ENCODE results near the gene GPC6.

GPC6 gene

DNA sequence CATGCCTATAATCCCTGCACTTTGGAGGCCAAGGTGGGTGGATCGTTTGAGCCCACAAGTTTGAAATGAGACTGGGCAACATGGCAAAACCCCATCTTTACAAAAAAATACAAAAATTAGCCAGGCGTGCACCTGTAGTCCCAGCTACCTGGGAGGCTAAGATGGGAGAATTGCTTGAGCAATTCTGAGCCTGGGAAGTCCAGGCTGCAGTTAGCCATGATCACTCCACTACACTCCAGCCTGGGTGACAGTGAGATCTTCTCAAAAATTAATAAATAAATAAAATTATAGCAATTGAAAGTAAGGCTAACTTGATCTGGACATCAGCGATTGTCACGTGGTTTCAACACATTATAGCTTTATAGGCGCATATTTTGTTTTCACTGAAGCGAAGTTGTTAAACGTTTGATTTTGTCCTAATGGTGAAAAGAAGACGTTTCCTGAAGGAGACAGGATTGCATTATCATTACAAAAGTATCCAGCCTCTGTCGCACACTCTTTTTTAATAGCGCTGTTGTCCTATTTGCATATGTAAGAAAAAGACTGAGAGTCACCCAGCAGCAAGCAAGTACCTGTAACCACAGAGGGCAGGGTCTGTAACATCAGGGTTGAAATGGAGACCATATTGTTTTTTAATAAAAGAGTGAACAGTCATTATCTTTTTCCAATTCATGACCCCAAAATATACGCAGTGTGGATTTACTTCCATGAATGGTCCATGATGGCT lies 917.2 kb downstream of the GPC6 start:
- DNase-seq, result no peak

DNA sequence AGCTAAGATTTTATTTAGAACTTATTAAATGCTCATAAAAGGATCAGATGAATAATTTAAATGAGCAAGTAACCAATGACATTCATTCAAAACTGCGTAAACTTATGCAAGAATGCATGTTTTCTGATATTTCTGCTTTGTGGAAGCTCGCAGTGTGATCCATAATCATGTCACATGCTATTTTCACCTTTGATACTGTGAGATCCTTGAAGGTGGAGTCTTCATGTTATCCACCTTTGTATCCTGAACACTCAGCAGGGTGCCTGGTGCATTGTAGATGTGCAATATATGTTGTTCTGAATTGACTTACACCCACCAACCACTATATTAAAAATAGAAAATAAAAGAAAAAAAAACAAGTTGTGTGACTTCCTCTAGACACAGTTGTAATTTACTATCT lies 919.4 kb downstream of the GPC6 start:
- DNase-seq, result no peak

DNA sequence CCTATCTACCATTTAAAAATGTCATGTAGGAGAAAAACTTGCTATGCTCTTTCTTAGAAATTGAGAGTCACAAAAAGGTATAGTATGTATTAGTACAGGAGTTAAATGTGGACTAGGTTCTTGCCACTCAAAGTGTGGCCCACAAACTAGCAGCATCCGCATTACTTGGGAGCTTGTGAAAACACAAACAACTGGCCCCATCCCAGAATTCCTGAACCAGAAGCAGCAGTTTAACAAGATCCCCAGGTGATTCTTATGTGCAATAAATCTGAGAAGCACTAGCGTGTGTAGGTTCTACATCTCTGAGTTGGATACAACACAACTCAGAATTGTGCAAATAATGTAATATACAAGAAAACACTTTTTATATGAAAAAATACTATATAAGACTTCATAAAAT lies 927.0 kb downstream of the GPC6 start:
- no peak for DNase-seq

- DNase-seq, result no peak
Observed at GRCh38 chr13:94154367-94154766, 927.8 kb downstream of the GPC6 start.

DNA sequence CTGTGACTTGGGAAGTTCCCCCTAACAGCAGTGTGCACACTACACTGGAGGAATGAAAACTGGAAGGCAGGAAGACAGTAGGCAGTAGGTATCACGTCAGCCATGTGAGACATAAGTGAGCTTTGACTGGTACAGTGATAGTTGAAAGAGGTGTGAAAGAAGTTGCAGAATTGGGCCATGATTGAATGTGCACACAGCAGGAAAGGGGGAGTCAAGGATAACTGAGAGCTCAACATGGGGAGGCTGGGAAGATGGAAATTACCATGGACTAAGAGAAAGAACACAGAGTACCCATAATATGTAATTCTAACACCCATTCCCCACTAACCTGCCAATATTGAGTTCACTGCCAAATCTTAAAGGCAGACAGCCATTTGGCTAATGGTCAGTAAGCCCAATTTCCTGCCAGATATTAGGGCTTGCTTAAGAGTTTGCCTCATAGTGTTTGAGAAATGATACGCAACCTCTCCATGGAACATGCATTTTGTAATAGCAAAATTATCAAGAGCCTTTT lies 931.2 kb downstream of the GPC6 start:
- DNase-seq, result no peak

GRCh38 chr13:94160875-94161274 lies 934.3 kb downstream of the GPC6 start:
- no peak for DNase-seq

DNA sequence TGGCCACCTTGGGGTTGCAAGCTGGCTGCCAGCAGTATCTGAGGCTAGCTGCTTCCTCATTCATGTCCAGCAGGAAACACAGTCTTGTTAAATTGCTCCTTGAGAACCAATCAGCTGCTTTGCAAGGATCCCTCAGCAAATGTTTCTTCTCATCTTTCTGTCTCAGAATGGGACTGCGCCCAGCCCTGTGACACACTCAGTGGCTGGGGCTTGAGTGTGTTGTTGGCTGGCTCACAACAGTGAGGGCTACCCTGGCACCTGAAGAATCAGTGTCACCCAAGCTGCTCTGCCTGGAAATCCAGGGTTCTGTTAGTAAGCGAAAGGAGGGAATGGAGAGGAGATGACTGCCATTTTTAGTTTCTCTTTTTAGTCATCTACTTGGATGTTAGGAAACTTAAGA lies 935.7 kb downstream of the GPC6 start:
- no peak for DNase-seq

- no peak for DNase-seq
Observed at GRCh38 chr13:94163535-94163934, 936.9 kb downstream of the GPC6 start.

DNA sequence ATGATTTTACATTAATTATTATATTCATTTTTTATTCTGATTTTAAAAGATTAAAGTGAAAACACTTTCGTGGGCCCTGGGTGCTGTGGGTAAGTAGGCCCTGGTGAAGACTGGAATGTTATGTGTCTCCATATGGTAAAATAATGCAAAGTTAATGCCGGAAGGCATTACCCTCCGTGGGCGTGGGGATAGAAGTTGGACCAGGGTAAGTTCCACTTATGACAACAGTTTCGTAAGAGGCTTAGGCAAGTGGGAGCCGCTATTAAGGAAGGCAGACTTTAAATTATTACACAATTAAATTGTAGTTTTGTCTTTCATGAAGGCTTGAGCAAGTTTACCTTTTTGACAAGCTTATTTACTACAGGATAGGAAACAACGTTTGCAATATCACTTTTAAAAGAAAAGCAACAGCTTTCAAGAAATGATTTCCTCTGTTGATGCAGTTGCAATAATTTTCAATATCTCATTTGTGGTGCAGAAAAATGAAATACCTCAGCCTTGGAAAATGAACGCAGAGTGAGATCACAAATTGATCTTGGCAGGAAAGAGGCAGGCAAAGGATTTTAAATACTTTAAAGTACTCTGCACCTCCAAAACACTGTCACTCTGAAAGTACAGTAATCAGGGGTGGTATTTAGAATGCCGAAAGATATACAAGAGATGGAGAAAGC lies 942.3 kb downstream of the GPC6 start:
- DNase-seq, result no peak

GRCh38 chr13:94169454-94170144 lies 943.0 kb downstream of the GPC6 start:
- DNase-seq, result no peak

DNA sequence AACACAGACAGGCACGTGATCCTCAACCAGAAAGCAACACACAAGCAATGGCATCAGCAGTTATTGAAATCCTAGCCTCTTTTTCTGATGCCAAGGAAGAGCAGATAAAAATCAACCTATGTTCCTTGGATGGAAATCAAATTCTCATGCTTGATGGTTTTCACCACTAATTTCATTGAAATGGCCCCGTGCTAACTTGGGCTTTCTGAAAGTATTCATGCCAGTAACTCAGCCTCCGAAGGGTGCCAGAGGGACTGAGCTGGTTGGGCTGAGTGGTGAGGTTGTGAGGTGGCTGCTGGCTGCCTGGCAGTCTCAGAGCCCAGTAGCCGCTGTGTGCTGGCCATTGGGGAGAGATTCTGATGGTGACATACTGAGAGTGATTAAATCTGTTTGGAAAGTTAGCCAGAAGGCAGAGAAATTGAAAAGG lies 943.6 kb downstream of the GPC6 start:
- no peak for DNase-seq

GRCh38 chr13:94172416-94172815 lies 945.8 kb downstream of the GPC6 start:
- DNase-seq, result no peak

- DNase-seq, result no peak
Observed at GRCh38 chr13:94173312-94173854, 946.8 kb downstream of the GPC6 start.

- no peak for DNase-seq
Observed at GRCh38 chr13:94174009-94174408, 947.4 kb downstream of the GPC6 start.

- no peak for DNase-seq
Observed at GRCh38 chr13:94175076-94175475, 948.5 kb downstream of the GPC6 start.

DNA sequence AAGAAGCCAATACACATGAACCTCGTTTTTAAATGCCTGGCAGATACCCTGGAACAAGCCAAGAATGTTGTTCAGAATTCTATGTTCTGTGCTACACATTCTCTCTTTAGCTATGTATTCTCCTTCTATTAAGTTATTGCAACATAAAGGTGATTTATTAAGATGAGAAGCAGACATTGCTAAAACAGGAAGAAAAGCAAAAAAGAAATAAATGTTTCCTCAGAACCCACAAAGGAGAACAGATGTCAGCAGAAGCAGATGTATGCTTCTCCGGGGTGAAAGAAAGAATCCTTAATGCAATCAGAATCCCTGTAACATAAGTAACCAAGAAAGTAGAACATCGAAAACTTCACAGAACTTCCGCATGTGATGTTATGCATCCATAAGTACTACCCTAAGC lies 950.0 kb downstream of the GPC6 start:
- DNase-seq, result peak; percentile 10

GRCh38 chr13:94177041-94177440 lies 950.4 kb downstream of the GPC6 start:
- DNase-seq, result no peak

GRCh38 chr13:94178625-94179244 lies 952.1 kb downstream of the GPC6 start:
- no peak for DNase-seq

DNA sequence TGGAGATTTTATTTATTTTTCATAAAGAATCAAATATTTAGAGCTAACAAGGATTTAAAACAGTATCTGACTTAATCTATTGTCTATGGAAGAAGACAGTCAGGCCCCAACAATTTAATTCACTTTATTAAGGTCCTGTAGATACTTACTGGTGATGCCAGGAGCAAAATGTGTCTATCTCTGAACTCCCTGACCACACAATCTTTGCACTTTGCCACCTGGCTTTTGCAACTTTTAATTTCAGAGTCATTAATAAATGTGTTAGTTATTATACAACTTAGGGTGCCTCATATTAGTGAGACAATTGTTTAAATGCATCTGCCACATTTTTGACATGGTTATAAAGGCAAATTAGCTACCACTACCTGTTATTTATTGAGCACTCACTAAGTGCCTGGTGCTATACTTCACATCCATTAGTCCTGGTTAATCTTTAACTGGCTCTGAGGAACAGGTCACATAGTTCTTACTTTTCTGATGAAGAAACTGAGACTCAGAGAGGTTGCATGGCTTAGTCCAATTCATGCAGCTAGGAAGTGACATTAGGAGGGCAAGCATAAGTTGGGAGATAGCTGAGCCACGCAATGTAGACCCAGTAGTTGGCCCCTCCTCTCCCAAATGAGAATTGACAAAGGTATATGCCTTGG lies 955.0 kb downstream of the GPC6 start:
- DNase-seq, result no peak

DNA sequence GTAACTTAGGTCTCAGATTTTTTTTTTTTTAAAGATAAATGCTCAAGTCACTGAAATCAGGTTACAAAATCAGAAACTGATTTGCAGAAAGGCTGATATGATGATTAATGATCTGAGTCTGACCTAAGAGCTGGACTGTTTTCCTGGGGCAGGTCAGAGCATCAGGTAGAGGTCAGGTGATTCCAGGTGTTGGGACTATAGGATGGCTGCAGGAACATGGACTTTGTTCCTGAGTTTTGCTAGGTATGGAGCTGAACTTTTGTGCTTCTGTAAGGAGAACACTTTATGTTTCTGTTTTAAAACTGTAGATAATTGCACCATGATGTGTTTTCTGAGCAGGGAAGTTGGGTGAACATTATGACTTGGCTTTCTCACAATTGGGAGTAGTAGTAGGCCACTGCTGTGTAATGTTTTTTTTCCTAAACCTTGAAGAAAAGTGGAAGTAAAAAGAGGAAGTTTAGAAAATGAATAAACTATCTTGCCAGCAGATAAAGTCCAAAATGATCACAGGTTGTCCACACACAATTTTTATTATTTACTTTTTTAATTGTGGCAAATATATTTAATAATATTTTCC lies 955.7 kb downstream of the GPC6 start:
- DNase-seq, result peak; percentile 47

DNA sequence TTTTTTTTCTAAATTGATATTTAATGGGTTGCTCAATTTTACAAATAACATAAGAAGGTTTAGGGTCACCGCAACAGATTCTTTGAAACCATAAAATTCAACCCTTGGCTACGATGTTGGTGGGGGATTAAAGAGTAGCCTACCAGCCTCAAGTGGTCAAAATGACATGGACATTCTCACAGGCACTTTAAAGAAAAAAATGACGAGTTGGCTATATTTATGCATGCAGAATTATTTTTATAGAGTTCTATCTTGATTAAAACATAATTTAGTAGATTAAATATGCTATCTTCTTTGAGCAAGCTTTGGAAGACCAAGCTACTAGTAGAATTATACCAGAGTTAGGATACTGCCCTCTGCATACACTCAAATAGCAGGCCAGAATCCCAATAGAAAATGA lies 959.9 kb downstream of the GPC6 start:
- no peak for DNase-seq

DNA sequence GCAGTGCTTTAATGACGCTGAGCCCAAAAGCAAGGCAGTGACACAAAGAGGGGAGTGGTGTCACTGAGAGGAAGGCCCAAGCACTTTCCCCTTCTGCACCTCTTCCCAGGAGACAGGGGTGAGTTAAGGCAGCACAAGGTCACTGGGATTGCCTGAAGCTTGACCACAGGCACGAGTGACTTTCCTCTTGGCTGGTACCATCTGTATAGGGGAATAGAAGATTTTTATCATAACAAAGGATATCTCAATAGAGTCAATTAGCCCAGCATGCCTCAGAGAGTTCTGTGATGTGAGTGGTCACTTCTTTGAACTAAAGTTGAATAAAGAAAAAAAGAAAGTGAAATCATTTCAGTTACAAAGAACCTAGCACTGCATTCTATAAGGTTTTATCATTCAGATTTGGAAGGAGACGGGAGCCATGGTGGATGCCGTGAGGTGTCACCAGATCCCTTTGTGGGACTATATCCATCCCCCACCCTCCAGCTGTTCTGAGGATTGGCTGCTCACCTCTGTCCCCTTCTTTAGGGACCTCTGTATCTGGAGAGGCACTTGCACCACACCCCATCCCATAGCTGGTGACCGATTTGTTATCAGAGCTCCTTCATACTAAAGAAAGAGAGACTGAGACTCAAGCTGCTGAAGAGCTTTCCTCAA lies 961.7 kb downstream of the GPC6 start:
- DNase-seq, result no peak

All from MV-4-11 (cell line).